ENCODE data around the gene NEK4.

NEK4 gene

GRCh38 chr3:52770496-52771333 is at the start of gene NEK4:
Gene NEK4, minus strand, starts transcription at chr3:52770940. Its CDS starts 194 bp downstream, at chr3:52770746.
- peak; percentile 76 for DNase-seq

- no peak for DNase-seq
These were observed 49.2 kb upstream of the NEK4 start for GRCh38 chr3:52819936-52820335.

GRCh38 chr3:52817860-52818259 is 47.1 kb upstream of the NEK4 start:
- DNase-seq: no peak

GRCh38 chr3:52817221-52817620 is 46.5 kb upstream of the NEK4 start:
- no peak for DNase-seq

GRCh38 chr3:52816654-52817053 is 45.9 kb upstream of the NEK4 start:
- no peak for DNase-seq

- DNase-seq: no peak
These were observed 45.5 kb upstream of the NEK4 start for GRCh38 chr3:52816199-52816598.

GRCh38 chr3:52813810-52814209 is 43.1 kb upstream of the NEK4 start:
- no peak for DNase-seq

- DNase-seq: no peak
These were observed 40.8 kb upstream of the NEK4 start for GRCh38 chr3:52811452-52812011.

- no peak for DNase-seq
These were observed 40.2 kb upstream of the NEK4 start for GRCh38 chr3:52810923-52811322.

GRCh38 chr3:52809662-52810377 is 39.1 kb upstream of the NEK4 start:
- DNase-seq: no peak

- DNase-seq: no peak
These were observed 38.4 kb upstream of the NEK4 start for GRCh38 chr3:52809149-52809548.

GRCh38 chr3:52805270-52806039 is 34.7 kb upstream of the NEK4 start:
- DNase-seq: no peak

GRCh38 chr3:52801839-52802238 is 31.1 kb upstream of the NEK4 start:
- DNase-seq: no peak

GRCh38 chr3:52800079-52800478 is 29.3 kb upstream of the NEK4 start:
- DNase-seq: no peak

- no peak for DNase-seq
These were observed 28.3 kb upstream of the NEK4 start for GRCh38 chr3:52798978-52799476.

- no peak for DNase-seq
These were observed 27.7 kb upstream of the NEK4 start for GRCh38 chr3:52798376-52798977.

- no peak for DNase-seq
These were observed 25.7 kb upstream of the NEK4 start for GRCh38 chr3:52796411-52796810.

- DNase-seq: no peak
These were observed 24.7 kb upstream of the NEK4 start for GRCh38 chr3:52795298-52795900.

GRCh38 chr3:52794612-52795099 is 23.9 kb upstream of the NEK4 start, which contains the start of gene ITIH3:
Gene ITIH3, plus strand, starts transcription at chr3:52794796. Its CDS starts 8 bp downstream, at chr3:52794804.
- no peak for DNase-seq

- no peak for DNase-seq
These were observed 23.2 kb upstream of the NEK4 start for GRCh38 chr3:52793702-52794611.

Data from NCI-H774 (cell line).